NCI-H1436 (cell line): Measurements from ENCODE around the gene ANKRD55.
"Not testable (repeated sequence)": the region's sequence is repeated elsewhere in the genome, so short reads cannot be mapped to it uniquely, and the experiment has no call there.

Experiments used
- DNase-seq: peaks from one replicate; lab custom pipeline; 2025; lab: John Stamatoyannopoulos, UW

ANKRD55 gene

GRCh38 chr5:56233230-56233629 is at the start of gene ANKRD55:
ANKRD55 (minus strand) TSS chr5:56233330; CDS start chr5:56232913, 417 bp downstream.
- DNase-seq, result no peak

DNA sequence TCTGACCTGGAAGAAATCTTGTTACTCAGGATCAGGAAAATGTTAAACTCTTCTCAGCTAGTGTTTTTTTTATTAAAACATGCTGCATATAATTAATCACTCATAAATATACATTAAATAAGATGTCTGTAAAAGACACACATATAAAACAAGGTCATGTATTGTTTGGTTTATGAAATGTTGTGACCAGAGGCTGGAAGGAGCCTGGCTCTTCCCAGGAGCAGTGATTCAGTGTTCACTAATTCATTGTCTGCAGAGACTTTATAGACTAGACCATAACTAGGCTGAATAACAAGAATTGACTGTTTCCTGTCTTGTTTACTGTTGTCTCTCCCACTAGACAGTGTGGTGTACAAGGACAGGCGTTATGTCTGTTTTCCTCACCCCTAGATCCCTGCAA is 49.1 kb upstream of the ANKRD55 start:
- DNase-seq, result no peak

DNA sequence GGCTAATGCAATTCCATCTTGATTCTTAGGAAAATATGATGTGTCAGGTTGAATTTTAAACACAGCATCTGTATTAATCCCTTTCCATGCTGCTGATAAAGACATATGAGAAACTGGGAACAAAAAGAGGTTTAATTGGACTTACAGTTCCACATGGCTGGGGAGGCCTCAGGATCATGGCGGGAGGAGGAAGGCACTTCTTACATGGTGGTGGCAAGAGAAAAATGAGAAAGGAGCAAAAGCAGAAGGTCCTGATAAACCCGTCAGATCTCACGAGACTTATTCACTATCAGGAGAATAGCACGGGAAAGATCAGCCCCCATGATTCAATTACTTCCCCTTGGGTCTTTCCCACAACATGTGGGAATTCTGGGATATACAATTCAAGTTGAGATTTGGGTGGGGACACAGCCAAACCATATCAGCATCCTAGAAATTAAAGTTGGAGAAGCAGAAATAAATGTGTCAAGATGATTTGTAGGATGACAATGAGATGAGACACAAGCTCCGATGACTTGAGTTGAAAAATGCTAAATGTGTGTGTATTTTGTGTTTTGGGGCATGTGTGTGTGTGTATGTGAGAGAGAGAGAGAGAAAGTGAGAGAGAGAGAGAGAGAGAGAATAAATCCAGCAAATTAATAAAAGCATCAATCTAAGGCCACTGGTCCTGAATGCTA is 48.5 kb upstream of the ANKRD55 start:
- DNase-seq, result no peak

- DNase-seq, result no peak
Observed at GRCh38 chr5:56279979-56280378, 46.8 kb upstream of the ANKRD55 start.

DNA sequence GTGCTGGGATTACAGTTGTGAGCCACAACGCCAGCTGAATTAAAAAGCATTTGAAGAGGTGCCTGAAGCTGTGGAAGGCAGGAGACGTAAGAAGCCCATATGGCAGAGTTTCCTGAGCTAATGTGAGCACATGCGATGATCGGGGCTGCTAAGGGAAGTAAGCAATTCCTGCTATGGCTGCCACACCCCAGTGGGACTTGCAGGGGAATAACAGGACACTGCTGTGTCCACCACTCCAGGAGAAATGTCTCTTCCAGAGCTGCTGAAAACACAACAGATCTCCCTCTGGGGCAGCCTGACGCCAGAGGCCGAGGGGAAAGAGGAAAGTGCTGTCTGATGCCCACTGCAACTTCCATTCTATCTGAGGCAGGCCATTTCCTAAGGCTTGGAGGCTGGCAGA is 46.2 kb upstream of the ANKRD55 start:
- no peak for DNase-seq

- no peak for DNase-seq
Observed at GRCh38 chr5:56278335-56278753, 45.2 kb upstream of the ANKRD55 start.

DNA sequence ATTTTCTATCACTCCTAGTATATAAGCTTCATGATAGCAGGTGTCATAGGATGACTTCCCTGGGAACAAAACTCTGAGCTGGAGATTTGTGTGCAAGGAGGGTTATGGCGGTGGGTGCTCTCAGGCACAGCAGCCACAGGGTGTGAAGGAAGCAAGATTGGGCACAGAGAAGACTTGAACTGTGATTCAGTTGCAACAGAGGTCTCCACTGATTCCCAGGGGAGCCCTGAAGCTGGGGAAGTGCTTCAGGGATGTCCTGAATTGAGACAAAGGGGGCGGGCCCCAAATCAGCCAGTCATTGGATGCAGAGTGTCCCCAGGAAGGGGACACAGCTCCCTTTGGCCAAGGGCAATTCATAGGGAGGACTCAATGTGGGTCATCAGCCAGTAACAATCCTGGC is 44.4 kb upstream of the ANKRD55 start:
- DNase-seq, result no peak

GRCh38 chr5:56273376-56273955 is 40.3 kb upstream of the ANKRD55 start:
- DNase-seq, result no peak

DNA sequence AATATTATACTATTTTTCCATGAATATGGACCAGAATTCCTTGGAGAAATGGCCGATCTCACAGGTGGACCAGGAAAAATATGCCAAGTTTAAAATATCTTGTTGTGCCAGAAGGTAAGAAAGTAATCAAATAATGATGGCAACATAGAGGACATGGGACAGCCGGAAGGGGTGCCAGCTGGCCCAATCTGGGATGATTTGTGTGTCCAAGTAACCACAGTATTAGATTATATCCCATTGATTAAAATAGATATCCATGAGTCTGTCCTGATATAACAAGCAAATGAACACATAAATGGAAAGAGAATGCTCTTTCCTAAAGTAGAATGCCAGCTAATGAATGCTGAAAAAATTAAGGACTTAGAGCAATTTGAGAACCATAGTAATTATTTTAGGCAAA is 39.6 kb upstream of the ANKRD55 start:
- DNase-seq, result no peak

GRCh38 chr5:56270568-56271392 is 37.6 kb upstream of the ANKRD55 start:
- DNase-seq, result peak; percentile 45

- DNase-seq, result no peak
Observed at GRCh38 chr5:56270058-56270457, 36.9 kb upstream of the ANKRD55 start.

GRCh38 chr5:56269216-56269927 is 36.2 kb upstream of the ANKRD55 start:
- no peak for DNase-seq

DNA sequence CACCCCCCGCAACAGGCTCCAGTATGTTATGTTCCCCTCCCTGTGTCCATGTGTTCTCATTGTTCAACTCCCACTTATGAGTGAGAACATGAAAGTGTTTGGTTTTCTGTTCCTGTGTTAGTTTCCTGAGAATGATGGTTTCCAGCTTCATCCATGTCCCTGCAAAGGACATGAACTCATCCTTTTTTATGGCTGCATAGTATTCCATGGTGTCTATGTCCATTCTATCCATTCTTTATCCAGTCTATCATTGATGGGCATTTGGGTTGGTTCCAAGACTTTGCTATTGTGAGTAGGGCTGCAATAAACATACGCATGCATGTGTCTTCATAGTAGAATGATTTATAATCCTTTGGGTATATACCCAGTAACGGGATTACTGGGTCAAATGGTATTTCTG is 35.6 kb upstream of the ANKRD55 start:
- not testable (repeated sequence) for DNase-seq

DNA sequence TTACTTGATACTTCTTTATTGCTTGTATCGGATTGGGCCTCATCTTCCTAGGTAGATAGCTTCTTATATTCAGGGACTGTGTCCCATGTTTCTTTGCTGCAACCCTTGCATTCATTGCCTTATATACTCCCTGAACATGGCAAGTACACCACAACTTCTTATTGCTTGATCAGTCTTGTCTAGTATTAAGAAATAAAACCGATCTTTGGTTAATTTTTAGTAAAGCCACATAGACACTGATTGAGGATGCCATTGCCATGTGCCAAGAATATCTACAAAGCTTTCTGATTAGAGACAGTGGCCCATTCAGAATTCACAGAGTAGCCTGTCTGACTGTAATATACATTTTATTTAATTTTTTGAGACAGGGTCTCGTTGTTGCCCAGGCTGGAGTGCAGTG is 34.7 kb upstream of the ANKRD55 start:
- DNase-seq, result no peak

GRCh38 chr5:56264417-56265025 is 31.4 kb upstream of the ANKRD55 start:
- peak; percentile 26 for DNase-seq

- DNase-seq, result no peak
Observed at GRCh38 chr5:56262279-56262678, 29.1 kb upstream of the ANKRD55 start.

DNA sequence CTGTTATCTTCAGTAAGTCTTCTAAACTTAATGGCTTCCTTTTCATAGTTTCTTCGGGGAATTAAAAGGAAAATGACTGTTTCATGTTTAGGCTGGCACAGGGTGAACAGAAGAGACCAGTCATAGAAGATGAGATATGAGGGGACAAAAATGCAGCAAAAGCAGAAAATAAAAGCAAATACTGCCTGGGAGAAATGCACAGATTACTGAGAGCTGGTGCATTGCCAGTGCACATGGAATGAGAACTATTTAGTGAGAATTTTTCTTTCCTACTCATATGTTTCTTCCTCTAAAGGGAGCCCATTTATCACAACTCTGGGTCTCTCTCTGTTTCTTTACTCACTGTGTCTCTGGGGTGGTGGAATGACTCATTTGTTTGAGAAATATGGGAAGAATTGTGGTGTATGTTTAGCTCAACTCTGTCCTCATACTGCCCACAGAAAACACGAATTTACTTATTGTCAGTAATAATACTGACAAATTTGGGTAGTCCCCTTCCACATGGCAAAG is 25.9 kb upstream of the ANKRD55 start:
- DNase-seq, result no peak

DNA sequence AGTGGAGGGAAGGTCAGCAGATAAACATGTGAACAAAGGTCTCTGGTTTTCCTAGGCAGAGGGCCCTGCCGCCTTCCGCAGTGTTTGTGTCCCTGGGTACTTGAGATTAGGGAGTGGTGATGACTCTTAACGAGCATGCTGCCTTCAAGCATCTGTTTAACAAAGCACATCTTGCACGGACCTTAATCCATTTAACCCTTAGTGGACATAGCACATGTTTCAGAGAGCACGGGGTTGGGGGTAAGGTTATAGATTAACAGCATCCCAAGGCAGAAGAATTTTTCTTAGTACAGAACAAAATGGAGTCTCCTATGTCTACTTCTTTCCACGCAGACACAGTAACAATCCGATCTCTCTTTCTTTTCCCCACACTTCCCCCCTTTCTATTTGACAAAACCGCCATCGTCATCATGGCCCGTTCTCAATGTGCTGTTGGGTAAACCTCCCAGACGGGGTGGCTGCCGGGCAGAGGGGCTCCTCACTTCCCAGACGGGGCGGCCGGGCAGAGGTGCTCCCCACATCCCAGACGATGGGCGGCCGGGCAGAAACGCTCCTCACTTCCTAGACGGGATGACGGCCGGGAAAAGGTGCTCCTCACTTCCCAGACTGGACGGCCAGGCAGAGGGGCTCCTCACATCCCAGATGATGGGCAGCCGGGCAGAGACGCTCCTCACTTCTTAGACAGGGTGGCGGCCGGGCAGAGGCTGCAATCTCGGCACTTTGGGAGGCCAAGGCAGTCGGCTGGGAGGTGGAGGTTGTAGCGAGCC is 24.8 kb upstream of the ANKRD55 start:
- not testable (repeated sequence) for DNase-seq

- DNase-seq, result no peak
Observed at GRCh38 chr5:56257010-56257409, 23.9 kb upstream of the ANKRD55 start.

GRCh38 chr5:56255502-56255901 is 22.4 kb upstream of the ANKRD55 start:
- no peak for DNase-seq

DNA sequence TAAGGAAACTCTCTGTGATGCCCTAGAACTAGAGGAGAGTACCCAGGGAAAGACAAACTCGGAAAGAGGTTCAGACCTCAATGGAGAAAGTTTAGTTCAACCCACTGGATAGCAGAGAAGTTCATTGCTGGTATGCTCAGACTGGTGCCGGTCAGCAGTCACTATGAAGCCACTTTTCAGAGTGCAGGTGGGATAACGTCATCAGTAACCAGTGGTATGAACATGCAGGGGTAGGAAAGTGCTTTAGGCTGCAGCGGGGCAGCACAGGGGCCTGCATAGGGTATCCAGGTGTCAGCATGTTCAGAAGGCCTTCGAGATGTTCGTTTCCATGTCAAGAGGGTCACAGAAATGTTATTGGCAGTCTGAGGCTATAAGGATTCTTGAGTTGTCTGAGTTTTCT is 20.8 kb upstream of the ANKRD55 start:
- no peak for DNase-seq
